Endothelial cell of umbilical vein (primary cell): ENCODE results near the gene VPS41. TPM values are rescaled to one million over a fixed set of nuclear protein-coding genes. Genes with fewer than 3 reads are reported as not detected.

ENCODE experiments used
- BruUV-seq: library from RNA; stranded (reverse); fragments of 400-500 nt; replicated peaks from 2 replicates; lab custom pipeline; 2021; lab: Mats Ljungman, UMichigan
- CTCF ChIA-PET: fragments of 300-600, 350-600 bp; sonication (Branson Sonifier 250); formaldehyde crosslinking; loops from one replicate; lab custom pipeline; 2021; ENCODE audit warnings: antibody characterized with exemption, inconsistent platforms; lab: Charles Lee
- POLR2A ChIA-PET: fragments of 300-600, 350-600 bp; sonication (Branson Sonifier 250); formaldehyde crosslinking; loops from one replicate; lab custom pipeline; 2021; ENCODE audit warnings: antibody characterized with exemption, inconsistent platforms; lab: Charles Lee
- DNase-seq: peaks from one replicate; pipeline ENCODE4 v3.0.0-alpha.2; 2011; ENCODE audit warnings: low read depth, low spot score
- FAIRE-seq: peaks from 2 replicates; lab custom pipeline; 2011; peaks lifted over from hg19 to GRCh38; lab: Jason Lieb, UNC
- H2AFZ ChIP-seq: 2 replicates; pipeline ENCODE4 v1.6.0; 2012; ENCODE audit warnings: low read depth, low read length, control low read depth, inconsistent platforms
- H3K27ac ChIP-seq: 2 replicates; pipeline ENCODE4 v1.5.1; 2011; ENCODE audit warnings: low read depth, mild to moderate bottlenecking, control low read depth, low read length, moderate library complexity; ENCODE audit not compliant: insufficient read depth
- H3K27me3 ChIP-seq, 2 experiments: 2 replicates each; pipeline versions ENCODE4 v1.6.0 to v1.6.1; 2011; ENCODE audit warnings: low read length in 2 of 2, mixed read lengths in 1 of 2; ENCODE audit not compliant: control insufficient read depth in 2 of 2, insufficient read depth in 2 of 2
- H3K36me3 ChIP-seq, 2 experiments: 2 replicates in 1 of 2; 3 replicates in 1 of 2; pipeline ENCODE4 v1.5.1; 2011; ENCODE audit warnings: low read length in 2 of 2, mild to moderate bottlenecking in 1 of 2, moderate library complexity in 1 of 2; ENCODE audit not compliant: control insufficient read depth in 2 of 2, insufficient read depth in 2 of 2; ENCODE audit errors: extremely low read depth in 1 of 2
- H3K4me1 ChIP-seq: 3 replicates; pipeline ENCODE4 v1.5.1; 2011; ENCODE audit warnings: mild to moderate bottlenecking, low read length; ENCODE audit not compliant: control insufficient read depth, insufficient read depth; ENCODE audit errors: extremely low read depth
- H3K4me2 ChIP-seq: 2 replicates; pipeline ENCODE4 v1.6.1; 2011; ENCODE audit warnings: low read length, control low read depth, mixed read lengths; ENCODE audit not compliant: insufficient read depth
- H3K4me3 ChIP-seq, 3 experiments: fragments of 200-600 bp in 1 of 3; sonication (generic), shearing (Covaris generic) in 1 of 3; replicated peaks in 1 of 3; 2 replicates each; pipeline ENCODE4 v1.5.1; 2011 to 2016; ENCODE audit warnings: control low read depth in 3 of 3, low read length in 3 of 3, mild to moderate bottlenecking in 2 of 3, inconsistent platforms in 1 of 3, low read depth in 1 of 3, moderate library complexity in 1 of 3; ENCODE audit not compliant: insufficient read depth in 1 of 3
- H3K79me2 ChIP-seq: 2 replicates; pipeline ENCODE4 v1.6.0; 2012; ENCODE audit warnings: low read length, inconsistent platforms; ENCODE audit not compliant: control insufficient read depth, insufficient read depth
- H3K9ac ChIP-seq: replicated peaks from 2 replicates; pipeline ENCODE3; 2011; ENCODE audit warnings: low read length, control low read depth; ENCODE audit not compliant: insufficient read depth; ENCODE audit errors: extremely low read depth
- H3K9me1 ChIP-seq: replicated peaks from 3 replicates; pipeline ENCODE4 v1.6.0; 2011; ENCODE audit warnings: mild to moderate bottlenecking, low read length; ENCODE audit not compliant: control insufficient read depth, insufficient read depth; ENCODE audit errors: extremely low read depth
- H3K9me3 ChIP-seq: replicated peaks from 2 replicates; pipeline ENCODE4 v1.5.1; 2012; ENCODE audit warnings: low read length, inconsistent platforms; ENCODE audit not compliant: control insufficient read depth, insufficient read depth
- H4K20me1 ChIP-seq: replicated peaks from 2 replicates; pipeline ENCODE3; 2011; ENCODE audit warnings: mild to moderate bottlenecking, low read length; ENCODE audit not compliant: control insufficient read depth, insufficient read depth; ENCODE audit errors: extremely low read depth
- EZH2 ChIP-seq: IDR thresholded peaks from 2 replicates; pipeline ENCODE4 v1.6.1; 2012; ENCODE audit warnings: borderline replicate concordance, low read depth, mild to moderate bottlenecking, moderate library complexity, low read length, inconsistent platforms; ENCODE audit not compliant: severe bottlenecking
- FOS ChIP-seq: IDR thresholded peaks from 2 replicates; pipeline ENCODE4 v1.6.1; 2011; ENCODE audit warnings: mild to moderate bottlenecking, low read length, moderate library complexity, borderline replicate concordance; ENCODE audit not compliant: insufficient read depth
- GATA2 ChIP-seq: IDR thresholded peaks from 2 replicates; pipeline ENCODE4 v1.7.0; 2011; ENCODE audit warnings: low read depth, mild to moderate bottlenecking, moderate library complexity, mixed read lengths, low read length; ENCODE audit not compliant: insufficient read length, insufficient read depth
- JUN ChIP-seq: IDR thresholded peaks from 2 replicates; pipeline ENCODE4 v1.6.1; 2011; ENCODE audit warnings: borderline replicate concordance, low read depth; ENCODE audit not compliant: insufficient read length, insufficient read depth
- MAX ChIP-seq: IDR thresholded peaks from 2 replicates; pipeline ENCODE4 v1.6.1; 2011; ENCODE audit not compliant: insufficient read depth, insufficient read length
- MYC ChIP-seq: IDR thresholded peaks from one replicate; pipeline ENCODE4 v1.6.1; 2011; ENCODE audit warnings: mild to moderate bottlenecking, low read depth, low read length
- POLR2A ChIP-seq: IDR thresholded peaks from 2 replicates; pipeline ENCODE4 v1.6.1; 2012; ENCODE audit warnings: low read depth, mild to moderate bottlenecking, control low read depth, low read length
- POLR2AphosphoS5 ChIP-seq: IDR thresholded peaks from 2 replicates; pipeline ENCODE4 v1.6.1; 2012; ENCODE audit warnings: low read depth, mild to moderate bottlenecking, control low read depth, low read length, moderate library complexity; ENCODE audit not compliant: insufficient read depth
- dilution Hi-C: fragments of 300-500 bp; cut with MboI; formaldehyde crosslinking; loops from one replicate; pipeline ENCODE4 v1.15.0; 2019; ENCODE audit warnings: low sequenced_read_pairs; ENCODE audit not compliant: extremely low pct_ligation_motif_present
- intact Hi-C: fragments of 100-400 bp; cut with micrococcal nuclease; formaldehyde crosslinking; loops from one replicate; pipeline ENCODE4 v1.10.0; 2022
- polyA plus RNA-seq, 4 experiments: library from polyadenylated mRNA; depleted of rRNA in 3 of 4; stranded (reverse) in 3 of 4; unstranded in 1 of 4; fragments of >200 nt; gene quantifications; 2 replicates each; pipeline versions ENCODE4 v1.2.1 to v1.2.3, GENCODE V29; 2011 to 2012; ENCODE audit warnings: missing spikeins in 1 of 4
- total RNA-seq: library from RNA; stranded (reverse); gene quantifications from 2 replicates; pipeline ENCODE4 v1.2.3, GENCODE V29; 2021
- TF ChIP-seq, protein P1 (sequence below), 2 donors: IDR thresholded peaks; 1 replicate in 1 of 2; 2 replicates in 1 of 2; pipeline ENCODE4 v1.5.1; 2011; ENCODE audit warnings: low read length in 2 of 2, mild to moderate bottlenecking in 2 of 2, moderate library complexity in 2 of 2, control low read depth in 1 of 2, inconsistent platforms in 1 of 2, low read depth in 1 of 2; ENCODE audit not compliant: insufficient read depth in 1 of 2; ENCODE audit errors: extremely low read depth in 1 of 2

Gene VPS41
- total and polyA plus RNA-seq, 2 donors (not counting 3 experiments of a cell fraction or from before 2014, with no cell fraction given), result 14.3 to 79.8 TPM

DNA sequence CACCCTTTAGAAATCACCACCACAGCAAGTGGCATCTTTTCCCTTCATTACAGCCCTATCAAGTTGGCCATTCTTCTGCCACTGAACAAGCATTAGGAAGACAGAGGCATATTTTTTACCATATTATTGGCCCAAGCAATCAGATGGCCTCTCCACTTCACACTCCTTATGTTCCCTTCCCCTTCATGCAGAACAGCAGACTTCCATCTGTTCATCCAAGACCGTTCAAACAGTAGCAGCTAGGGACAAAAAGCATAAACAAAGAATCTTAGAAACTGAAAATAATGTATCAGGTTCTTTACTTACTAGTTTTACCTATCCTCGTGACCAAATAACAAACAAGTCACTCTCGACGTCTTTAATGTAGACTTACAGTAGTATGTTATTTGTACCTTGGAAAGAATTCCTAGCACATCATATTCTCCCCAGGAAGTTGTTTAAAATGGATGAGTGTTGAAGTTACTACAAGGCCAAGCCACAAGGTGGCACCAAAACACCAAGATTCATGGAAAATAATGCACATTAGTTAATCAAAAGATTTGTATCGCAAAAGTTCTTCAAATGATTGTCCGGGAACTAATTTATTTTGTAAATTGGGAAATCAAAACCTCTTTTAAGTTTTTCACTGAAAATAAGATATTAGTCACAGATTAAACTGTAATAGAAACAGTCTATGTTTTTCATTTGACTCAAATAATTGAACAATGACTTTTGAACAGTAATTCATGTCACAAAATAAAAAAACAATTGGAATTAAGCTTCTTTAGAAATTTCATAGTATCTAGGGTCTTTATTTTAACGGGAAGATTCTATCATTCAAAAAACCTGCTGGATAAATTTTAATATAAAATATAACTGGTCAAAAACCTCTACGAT is 112.1 kb downstream of the VPS41 start:
- TF ChIP-seq, protein P1, sequence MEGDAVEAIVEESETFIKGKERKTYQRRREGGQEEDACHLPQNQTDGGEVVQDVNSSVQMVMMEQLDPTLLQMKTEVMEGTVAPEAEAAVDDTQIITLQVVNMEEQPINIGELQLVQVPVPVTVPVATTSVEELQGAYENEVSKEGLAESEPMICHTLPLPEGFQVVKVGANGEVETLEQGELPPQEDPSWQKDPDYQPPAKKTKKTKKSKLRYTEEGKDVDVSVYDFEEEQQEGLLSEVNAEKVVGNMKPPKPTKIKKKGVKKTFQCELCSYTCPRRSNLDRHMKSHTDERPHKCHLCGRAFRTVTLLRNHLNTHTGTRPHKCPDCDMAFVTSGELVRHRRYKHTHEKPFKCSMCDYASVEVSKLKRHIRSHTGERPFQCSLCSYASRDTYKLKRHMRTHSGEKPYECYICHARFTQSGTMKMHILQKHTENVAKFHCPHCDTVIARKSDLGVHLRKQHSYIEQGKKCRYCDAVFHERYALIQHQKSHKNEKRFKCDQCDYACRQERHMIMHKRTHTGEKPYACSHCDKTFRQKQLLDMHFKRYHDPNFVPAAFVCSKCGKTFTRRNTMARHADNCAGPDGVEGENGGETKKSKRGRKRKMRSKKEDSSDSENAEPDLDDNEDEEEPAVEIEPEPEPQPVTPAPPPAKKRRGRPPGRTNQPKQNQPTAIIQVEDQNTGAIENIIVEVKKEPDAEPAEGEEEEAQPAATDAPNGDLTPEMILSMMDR (IDR thresholded peaks at IDR 0.05; ENCODE audit: extremely low read depth in 1 of 2, insufficient read depth in 1 of 2, low read depth in 1 of 2, low read length in 2 of 2), result peak; percentile 47 to 54
- no peak for TF ChIP-seq FOS
- H3K9ac ChIP-seq, result no peak overlapping the region
- peak; percentile 78 for DNase-seq
- H3K27ac ChIP-seq, result no peak overlapping the region
- H3K79me2 ChIP-seq, result no peaks in the 10 kb centered on the region
- FAIRE-seq, result peak; percentile 90
- no peak overlapping the region for H3K4me2 ChIP-seq
- no peaks in the 10 kb centered on the region for H3K27me3 ChIP-seq
- no peaks in the 10 kb centered on the region for H3K9me1 ChIP-seq
- H3K4me3 ChIP-seq, result no peak overlapping the region
- no peak overlapping the region for H2AFZ ChIP-seq
- ChIA-PET CTCF (interaction anchor here (0.6 to 2.6 kb wide), 17 partner anchors 9 to 782 kb away, joined by 3 to 11 read pairs (median 3); partner anchors contain the start of gene VPS41), POLR2A (no interaction called here)
- BruUV-seq, result no TSS peak
- no peaks in the 10 kb centered on the region for H4K20me1 ChIP-seq
- H3K36me3 ChIP-seq, result no peaks in the 10 kb centered on the region
- intact Hi-C loops, result loop anchor here (1.0 kb wide), 3 partner anchors 135 to 723 kb away; no protein-coding TSS in a partner anchor
- H3K9me3 ChIP-seq, result no peaks in the 10 kb centered on the region
- dilution Hi-C loops, result no loop called here
- H3K4me1 ChIP-seq, result no peaks in the 10 kb centered on the region

- no peak for FAIRE-seq
- dilution Hi-C loops (no loop called here), intact Hi-C loops (no loop called here)
- Histone ChIP-seq H3K79me2 (no peaks in the 10 kb centered on the region), H3K9ac (no peak overlapping the region), H3K4me2 (no peak overlapping the region), H4K20me1 (no peaks in the 10 kb centered on the region), H3K9me3 (no peaks in the 10 kb centered on the region), H3K9me1 (no peaks in the 10 kb centered on the region), H3K27me3 (no peaks in the 10 kb centered on the region), H2AFZ (no peak overlapping the region), H3K4me1 (no peaks in the 10 kb centered on the region), H3K4me3 (no peak overlapping the region), H3K27ac (no peak overlapping the region), H3K36me3 (no peaks in the 10 kb centered on the region)
- no TSS peak for BruUV-seq
- POLR2A ChIA-PET, result no interaction called here
- DNase-seq, result no peak
- no peak for TF ChIP-seq JUN
- TF ChIP-seq MYC, result no peak
- no peak for TF ChIP-seq GATA2
- TF ChIP-seq POLR2AphosphoS5, result no peak
- no peak for TF ChIP-seq MAX
- no peak for TF ChIP-seq EZH2
- no peak for TF ChIP-seq FOS
- no peak for TF ChIP-seq POLR2A
- TF ChIP-seq, protein P1 (IDR thresholded peaks at IDR 0.05; ENCODE audit: extremely low read depth in 1 of 2, insufficient read depth in 1 of 2, low read depth in 1 of 2, low read length in 2 of 2), result no peak
- CTCF ChIA-PET, result interaction anchor here (1.0 to 2.1 kb wide), 7 partner anchors 17 to 725 kb away, joined by 3 to 7 read pairs (median 4); partner anchors contain the start of gene VPS41
Measured at GRCh38 chr7:38795593-38795992, 113.4 kb downstream of the VPS41 start.
